Measurements from ENCODE around the gene ADCY4. TPM values are rescaled to one million over a fixed set of nuclear protein-coding genes. Genes with fewer than 3 reads are reported as not detected.

ADCY4 gene
- total and polyA plus RNA-seq, 2 donors (not counting 3 experiments of a cell fraction or from before 2014, with no cell fraction given), result 81.6 to 84.0 TPM

- dilution Hi-C loops (cut with MboI; ENCODE audit: extremely low pct_ligation_motif_present, low sequenced_read_pairs), result no loop called here
- peak overlapping the region; percentile 80 for H3K9ac ChIP-seq (replicated peaks; ENCODE audit: extremely low read depth, insufficient read depth, low read length)
- peak overlapping the region; percentile 83 for H2AFZ ChIP-seq (ENCODE audit: low read depth, low read length)
- peak overlapping the region; percentile 89 for H3K4me2 ChIP-seq (ENCODE audit: insufficient read depth, low read length)
- BruUV-seq (replicated peaks), result no TSS peak
- H3K4me1 ChIP-seq (ENCODE audit: control insufficient read depth, extremely low read depth, insufficient read depth, low read length), result peaks cover 37% of the 10 kb centered on the region
- DNase-seq (ENCODE audit: low read depth, low spot score) (peak; percentile 41), FAIRE-seq (no peak)
- H3K36me3 ChIP-seq (ENCODE audit: control insufficient read depth in 2 of 2, extremely low read depth in 1 of 2, insufficient read depth in 2 of 2, low read length in 2 of 2), result peaks cover 0 to 5% of the 10 kb centered on the region in 2 experiments
- CTCF ChIA-PET, result interaction anchor here (0.7 to 20.1 kb wide), 7 partner anchors 7 to 98 kb away, joined by 3 to 811 read pairs (median 20); partner anchors contain the start of genes CBLN3, KHNYN and NFATC4
- POLR2A ChIA-PET, result interaction anchor here (1.0 kb wide), 1 partner anchor 96 kb away, joined by 4 read pairs; no protein-coding TSS in a partner anchor
- no peaks in the 10 kb centered on the region for H3K9me1 ChIP-seq (replicated peaks; ENCODE audit: control insufficient read depth, extremely low read depth, insufficient read depth, low read length)
- no peaks in the 10 kb centered on the region for H4K20me1 ChIP-seq (replicated peaks; ENCODE audit: control insufficient read depth, extremely low read depth, insufficient read depth, low read length)
- peak overlapping the region in 2 of 3 experiments; percentile 70 to 83 for H3K4me3 ChIP-seq (replicated peaks in 1 of 3; ENCODE audit: insufficient read depth in 1 of 3, low read depth in 1 of 3, low read length in 3 of 3)
- intact Hi-C loops (cut with micrococcal nuclease), result loop anchor here (2.0 kb wide), 1 partner anchor 53 kb away; no protein-coding TSS in a partner anchor
- H3K9me3 ChIP-seq (replicated peaks; ENCODE audit: control insufficient read depth, insufficient read depth, low read length), result no peaks in the 10 kb centered on the region
- H3K27me3 ChIP-seq (ENCODE audit: control insufficient read depth in 2 of 2, insufficient read depth in 2 of 2, low read length in 2 of 2), result peaks cover 2 to 3% of the 10 kb centered on the region in 2 experiments
- H3K79me2 ChIP-seq (ENCODE audit: control insufficient read depth, insufficient read depth, low read length), result no peaks in the 10 kb centered on the region
- TF ChIP-seq POLR2AphosphoS5 (IDR thresholded peaks at IDR 0.05; ENCODE audit: insufficient read depth, low read depth, low read length) (peak; percentile 44), POLR2A (IDR thresholded peaks at IDR 0.05; ENCODE audit: low read depth, low read length) (peak; percentile 24), MYC (IDR thresholded peaks at IDR 0.05; ENCODE audit: low read depth, low read length) (no peak)
- peak overlapping the region; percentile 59 for H3K27ac ChIP-seq (ENCODE audit: insufficient read depth, low read depth, low read length)
Measured at GRCh38 chr14:24335461-24336171, 745 bp upstream of the ADCY4 start.

GRCh38 chr14:24332268-24332993, 2.4 kb downstream of the ADCY4 start:
- peak; percentile 45 for DNase-seq (ENCODE audit: low read depth, low spot score)
- Histone ChIP-seq H3K27me3 (ENCODE audit: control insufficient read depth in 2 of 2, insufficient read depth in 2 of 2, low read length in 2 of 2) (no peaks in the 10 kb centered on the region), H3K4me3 (replicated peaks in 1 of 3; ENCODE audit: insufficient read depth in 1 of 3, low read depth in 1 of 3, low read length in 3 of 3) (no peak overlapping the region), H3K4me1 (ENCODE audit: control insufficient read depth, extremely low read depth, insufficient read depth, low read length) (peaks cover 29% of the 10 kb centered on the region), H3K79me2 (ENCODE audit: control insufficient read depth, insufficient read depth, low read length) (no peaks in the 10 kb centered on the region), H3K36me3 (ENCODE audit: control insufficient read depth in 2 of 2, extremely low read depth in 1 of 2, insufficient read depth in 2 of 2, low read length in 2 of 2) (peaks cover 0 to 8% of the 10 kb centered on the region in 2 experiments), H3K9me1 (replicated peaks; ENCODE audit: control insufficient read depth, extremely low read depth, insufficient read depth, low read length) (no peaks in the 10 kb centered on the region), H2AFZ (ENCODE audit: low read depth, low read length) (no peak overlapping the region), H3K27ac (ENCODE audit: insufficient read depth, low read depth, low read length) (no peak overlapping the region), H4K20me1 (replicated peaks; ENCODE audit: control insufficient read depth, extremely low read depth, insufficient read depth, low read length) (no peaks in the 10 kb centered on the region), H3K9me3 (replicated peaks; ENCODE audit: control insufficient read depth, insufficient read depth, low read length) (no peaks in the 10 kb centered on the region), H3K9ac (replicated peaks; ENCODE audit: extremely low read depth, insufficient read depth, low read length) (no peak overlapping the region), H3K4me2 (ENCODE audit: insufficient read depth, low read length) (peak overlapping the region; percentile 30)
- intact Hi-C loops (cut with micrococcal nuclease), result no loop called here
- ChIA-PET CTCF (interaction anchor here (0.7 to 20.1 kb wide), 30 partner anchors 9 to 1237 kb away, joined by 3 to 811 read pairs (median 8); partner anchors contain the start of genes CBLN3, CIDEB, DCAF11 and KHNYN), POLR2A (interaction anchor here (0.7 to 3.1 kb wide), 3 partner anchors 99 to 104 kb away, joined by 3 to 32 read pairs (median 7); partner anchors contain the start of genes CBLN3 and KHNYN)
- FAIRE-seq, result peak; percentile 84
- dilution Hi-C loops (cut with MboI; ENCODE audit: extremely low pct_ligation_motif_present, low sequenced_read_pairs), result no loop called here
- no peak for TF ChIP-seq FOS (IDR thresholded peaks at IDR 0.05; ENCODE audit: borderline replicate concordance, insufficient read depth, low read length)
- TF ChIP-seq, protein P1, sequence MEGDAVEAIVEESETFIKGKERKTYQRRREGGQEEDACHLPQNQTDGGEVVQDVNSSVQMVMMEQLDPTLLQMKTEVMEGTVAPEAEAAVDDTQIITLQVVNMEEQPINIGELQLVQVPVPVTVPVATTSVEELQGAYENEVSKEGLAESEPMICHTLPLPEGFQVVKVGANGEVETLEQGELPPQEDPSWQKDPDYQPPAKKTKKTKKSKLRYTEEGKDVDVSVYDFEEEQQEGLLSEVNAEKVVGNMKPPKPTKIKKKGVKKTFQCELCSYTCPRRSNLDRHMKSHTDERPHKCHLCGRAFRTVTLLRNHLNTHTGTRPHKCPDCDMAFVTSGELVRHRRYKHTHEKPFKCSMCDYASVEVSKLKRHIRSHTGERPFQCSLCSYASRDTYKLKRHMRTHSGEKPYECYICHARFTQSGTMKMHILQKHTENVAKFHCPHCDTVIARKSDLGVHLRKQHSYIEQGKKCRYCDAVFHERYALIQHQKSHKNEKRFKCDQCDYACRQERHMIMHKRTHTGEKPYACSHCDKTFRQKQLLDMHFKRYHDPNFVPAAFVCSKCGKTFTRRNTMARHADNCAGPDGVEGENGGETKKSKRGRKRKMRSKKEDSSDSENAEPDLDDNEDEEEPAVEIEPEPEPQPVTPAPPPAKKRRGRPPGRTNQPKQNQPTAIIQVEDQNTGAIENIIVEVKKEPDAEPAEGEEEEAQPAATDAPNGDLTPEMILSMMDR (IDR thresholded peaks at IDR 0.05; ENCODE audit: extremely low read depth in 1 of 2, insufficient read depth in 1 of 2, low read depth in 1 of 2, low read length in 2 of 2), result peak; percentile 55 to 72
- TF ChIP-seq, protein P2, sequence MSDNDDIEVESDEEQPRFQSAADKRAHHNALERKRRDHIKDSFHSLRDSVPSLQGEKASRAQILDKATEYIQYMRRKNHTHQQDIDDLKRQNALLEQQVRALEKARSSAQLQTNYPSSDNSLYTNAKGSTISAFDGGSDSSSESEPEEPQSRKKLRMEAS (IDR thresholded peaks at IDR 0.05; ENCODE audit: insufficient read depth, insufficient read length), result no peak
- no peak for TF ChIP-seq POLR2AphosphoS5 (IDR thresholded peaks at IDR 0.05; ENCODE audit: insufficient read depth, low read depth, low read length)
- no peak for TF ChIP-seq GATA2 (IDR thresholded peaks at IDR 0.05; ENCODE audit: insufficient read depth, insufficient read length, low read depth, low read length)
- no TSS peak for BruUV-seq (replicated peaks)
